ENCODE data around the gene CRTC1.

DNA sequence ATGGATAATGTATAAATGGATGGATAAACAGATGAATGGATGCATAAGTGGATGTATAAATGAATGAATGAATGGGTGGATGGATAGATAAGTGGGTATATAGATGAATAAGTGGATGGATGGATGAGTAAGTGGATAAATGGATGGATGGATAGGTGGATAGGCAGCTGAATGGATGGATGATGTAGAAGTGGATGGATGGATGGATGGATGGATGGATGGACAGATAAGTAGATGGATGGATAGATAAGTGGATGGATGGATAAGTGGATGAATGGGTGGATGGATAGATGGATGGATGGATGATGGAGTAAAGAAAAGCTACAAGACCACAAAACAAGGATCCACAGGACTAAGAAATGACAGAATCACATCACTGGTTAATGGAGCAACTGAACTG lies 116.6 kb downstream of the CRTC1 start:
- TF ChIP-seq SIN3A (IDR thresholded peaks at IDR 0.05; ENCODE audit: borderline replicate concordance, insufficient read depth, low read length) (no peak), TAF1 (IDR thresholded peaks at IDR 0.05; ENCODE audit: borderline replicate concordance, insufficient read depth, low read length) (no peak), POLR2AphosphoS5 (IDR thresholded peaks at IDR 0.05; ENCODE audit: low read depth, low read length) (no peak)
- TF ChIP-seq, protein P1, sequence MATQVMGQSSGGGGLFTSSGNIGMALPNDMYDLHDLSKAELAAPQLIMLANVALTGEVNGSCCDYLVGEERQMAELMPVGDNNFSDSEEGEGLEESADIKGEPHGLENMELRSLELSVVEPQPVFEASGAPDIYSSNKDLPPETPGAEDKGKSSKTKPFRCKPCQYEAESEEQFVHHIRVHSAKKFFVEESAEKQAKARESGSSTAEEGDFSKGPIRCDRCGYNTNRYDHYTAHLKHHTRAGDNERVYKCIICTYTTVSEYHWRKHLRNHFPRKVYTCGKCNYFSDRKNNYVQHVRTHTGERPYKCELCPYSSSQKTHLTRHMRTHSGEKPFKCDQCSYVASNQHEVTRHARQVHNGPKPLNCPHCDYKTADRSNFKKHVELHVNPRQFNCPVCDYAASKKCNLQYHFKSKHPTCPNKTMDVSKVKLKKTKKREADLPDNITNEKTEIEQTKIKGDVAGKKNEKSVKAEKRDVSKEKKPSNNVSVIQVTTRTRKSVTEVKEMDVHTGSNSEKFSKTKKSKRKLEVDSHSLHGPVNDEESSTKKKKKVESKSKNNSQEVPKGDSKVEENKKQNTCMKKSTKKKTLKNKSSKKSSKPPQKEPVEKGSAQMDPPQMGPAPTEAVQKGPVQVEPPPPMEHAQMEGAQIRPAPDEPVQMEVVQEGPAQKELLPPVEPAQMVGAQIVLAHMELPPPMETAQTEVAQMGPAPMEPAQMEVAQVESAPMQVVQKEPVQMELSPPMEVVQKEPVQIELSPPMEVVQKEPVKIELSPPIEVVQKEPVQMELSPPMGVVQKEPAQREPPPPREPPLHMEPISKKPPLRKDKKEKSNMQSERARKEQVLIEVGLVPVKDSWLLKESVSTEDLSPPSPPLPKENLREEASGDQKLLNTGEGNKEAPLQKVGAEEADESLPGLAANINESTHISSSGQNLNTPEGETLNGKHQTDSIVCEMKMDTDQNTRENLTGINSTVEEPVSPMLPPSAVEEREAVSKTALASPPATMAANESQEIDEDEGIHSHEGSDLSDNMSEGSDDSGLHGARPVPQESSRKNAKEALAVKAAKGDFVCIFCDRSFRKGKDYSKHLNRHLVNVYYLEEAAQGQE (IDR thresholded peaks at IDR 0.05; ENCODE audit: insufficient read depth in 1 of 2, low read depth in 2 of 2, low read length in 2 of 2) = no peak
